Activated CD4-positive, alpha-beta T cell treated with anti-CD3 and anti-CD28 coated beads for 1 hour (primary cell): ENCODE measurements around the gene APLP1.
"Not testable (repeated sequence)": the region's sequence is repeated elsewhere in the genome, so short reads cannot be mapped to it uniquely, and the experiment has no call there.

Experiments used
- DNase-seq: peaks from one replicate; pipeline ENCODE4 v3.0.0-alpha.2; 2020

The APLP1 gene

GRCh38 chr19:35885904-35886303 lies 17.5 kb downstream of the APLP1 start:
- no peak for DNase-seq

- DNase-seq, result no peak
Observed at GRCh38 chr19:35887197-35887596, 18.8 kb downstream of the APLP1 start.

- DNase-seq, result no peak
Observed at GRCh38 chr19:35888398-35888797, 20.0 kb downstream of the APLP1 start.

GRCh38 chr19:35889370-35890112 lies 21.2 kb downstream of the APLP1 start:
- peak; percentile 58 for DNase-seq

GRCh38 chr19:35890113-35890650 lies 21.8 kb downstream of the APLP1 start:
- peak; percentile 47 for DNase-seq

GRCh38 chr19:35891819-35892218 lies 23.4 kb downstream of the APLP1 start:
- not testable (repeated sequence) for DNase-seq

- DNase-seq, result no peak
Observed at GRCh38 chr19:35894342-35894741, 26.0 kb downstream of the APLP1 start.

GRCh38 chr19:35895911-35896642 lies 27.7 kb downstream of the APLP1 start:
- DNase-seq, result no peak

- no peak for DNase-seq
Observed at GRCh38 chr19:35896643-35897040, 28.3 kb downstream of the APLP1 start.

- no peak for DNase-seq
Observed at GRCh38 chr19:35897706-35898451, 29.5 kb downstream of the APLP1 start.

- no peak for DNase-seq
Observed at GRCh38 chr19:35898499-35898809, 30.1 kb downstream of the APLP1 start.

- peak; percentile 86 for DNase-seq
Observed at GRCh38 chr19:35899547-35900214, 31.3 kb downstream of the APLP1 start.

GRCh38 chr19:35901055-35901644 lies 32.8 kb downstream of the APLP1 start:
- no peak for DNase-seq

GRCh38 chr19:35901854-35902661 lies 33.7 kb downstream of the APLP1 start, which contains the start of gene HCST:
Gene HCST (plus strand): TSS chr19:35902529. CDS start chr19:35902594, 65 bp downstream.
- peak; percentile 33 for DNase-seq

GRCh38 chr19:35902870-35903475 lies 34.6 kb downstream of the APLP1 start:
- no peak for DNase-seq

- DNase-seq, result peak; percentile 87
Observed at GRCh38 chr19:35903550-35904179, 35.3 kb downstream of the APLP1 start.

- no peak for DNase-seq
Observed at GRCh38 chr19:35904311-35905068, 36.1 kb downstream of the APLP1 start.

GRCh38 chr19:35905178-35905727 lies 36.9 kb downstream of the APLP1 start:
- DNase-seq, result no peak

- DNase-seq, result no peak
Observed at GRCh38 chr19:35907377-35907745, 39.0 kb downstream of the APLP1 start.
